SK-N-SH (cell line): Measurements from ENCODE around the gene PARP14. TPM values are rescaled to one million over a fixed set of nuclear protein-coding genes. Genes with fewer than 3 reads are reported as not detected.

ENCODE experiments used
- CTCF ChIA-PET: fragments of 300-600, 350-600 bp; formaldehyde crosslinking; extraction: SDS; loops from one replicate; lab custom pipeline; 2021; lab: Yijun Ruan, JAX
- POLR2A ChIA-PET: fragments of 350-600 bp; sonication (Branson Sonifier 250); formaldehyde crosslinking; extraction: SDS; loops from one replicate; lab custom pipeline; 2020; ENCODE audit warnings: antibody characterized with exemption, inconsistent platforms; lab: Yijun Ruan, JAX
- DNase-seq: peaks from one replicate; pipeline ENCODE4 v3.0.0; 2012
- H2AFZ ChIP-seq: fragments of 200-600 bp; sonication (generic); 2 replicates; pipeline ENCODE4 v1.8.1; 2016; ENCODE audit warnings: antibody characterized with exemption, mild to moderate bottlenecking, low read depth
- H3F3A ChIP-seq: fragments of 200-600 bp; sonication (generic); replicated peaks from 2 replicates; pipeline ENCODE3; 2016; ENCODE audit warnings: antibody characterized with exemption, mild to moderate bottlenecking; ENCODE audit not compliant: insufficient read depth
- H3K27ac ChIP-seq, 2 experiments: fragments of 200-500 bp in 1 of 2; fragments of 200-600 bp in 1 of 2; sonication (Bioruptor generic) in 1 of 2; sonication (generic), shearing (Covaris generic) in 1 of 2; 2 replicates each; pipeline versions ENCODE4 v1.5.1 to v1.6.1; 2014 to 2016; ENCODE audit warnings: low read depth in 2 of 2, inconsistent platforms in 1 of 2, low read length in 1 of 2, mild to moderate bottlenecking in 1 of 2, mixed read lengths in 1 of 2
- H3K27me3 ChIP-seq: fragments of 200-600 bp; sonication (generic), shearing (Covaris generic); 2 replicates; pipeline ENCODE4 v1.6.1; 2016; ENCODE audit warnings: mixed run types; ENCODE audit not compliant: insufficient read depth
- H3K36me3 ChIP-seq, 2 experiments: fragments of 200-500 bp in 1 of 2; fragments of 200-600 bp in 1 of 2; sonication (Bioruptor generic) in 1 of 2; sonication (generic) in 1 of 2; replicated peaks in 1 of 2; 2 replicates each; pipeline versions ENCODE3 to v1.5.1; 2014 to 2016; ENCODE audit warnings: low read length in 1 of 2, mild to moderate bottlenecking in 1 of 2; ENCODE audit not compliant: insufficient read depth in 2 of 2, control insufficient read depth in 1 of 2
- H3K4me1 ChIP-seq, 2 experiments: fragments of 200-500 bp in 1 of 2; fragments of 200-600 bp in 1 of 2; sonication (Bioruptor generic) in 1 of 2; sonication (generic), shearing (Covaris generic) in 1 of 2; 2 replicates each; pipeline versions ENCODE4 v1.5.1 to v1.6.1; 2014 to 2016; ENCODE audit warnings: low read depth in 1 of 2, low read length in 1 of 2, mixed run types in 1 of 2; ENCODE audit not compliant: insufficient read depth in 2 of 2, control insufficient read depth in 1 of 2
- H3K4me2 ChIP-seq: fragments of 200-600 bp; sonication (generic), shearing (Covaris generic); 2 replicates; pipeline ENCODE4 v1.6.1; 2017; ENCODE audit warnings: mixed run types
- H3K4me3 ChIP-seq, 2 experiments: fragments of 200-500 bp in 1 of 2; fragments of 200-600 bp in 1 of 2; sonication (Bioruptor generic) in 1 of 2; sonication (generic), shearing (Covaris generic) in 1 of 2; 2 replicates each; pipeline versions ENCODE4 v1.5.1 to v1.8.1; 2014 to 2016; ENCODE audit warnings: low read depth in 2 of 2, inconsistent platforms in 1 of 2, low read length in 1 of 2, mild to moderate bottlenecking in 1 of 2, mixed read lengths in 1 of 2, moderate library complexity in 1 of 2
- H3K79me2 ChIP-seq: fragments of 200-600 bp; sonication (generic); 2 replicates; pipeline ENCODE4 v1.8.1; 2017; ENCODE audit warnings: mild to moderate bottlenecking; ENCODE audit not compliant: insufficient read depth
- H3K9ac ChIP-seq: fragments of 200-600 bp; sonication (generic); 2 replicates; pipeline ENCODE4 v1.6.1; 2017; ENCODE audit warnings: mixed run types
- H3K9me2 ChIP-seq: fragments of 200-600 bp; sonication (generic); 2 replicates; pipeline ENCODE4 v1.6.1; 2017; ENCODE audit warnings: mixed run types
- H3K9me3 ChIP-seq: fragments of 200-600 bp; sonication (generic); 2 replicates; pipeline ENCODE4 v1.6.1; 2017; ENCODE audit warnings: mixed run types, mild to moderate bottlenecking, moderate library complexity
- H4K20me1 ChIP-seq: fragments of 200-600 bp; sonication (generic); 2 replicates; pipeline ENCODE4 v1.6.1; 2017; ENCODE audit warnings: mild to moderate bottlenecking, mixed run types; ENCODE audit not compliant: insufficient read depth
- ELF1 ChIP-seq: IDR thresholded peaks from 2 replicates; pipeline ENCODE4 v1.4.0; 2012
- EZH2phosphoT487 ChIP-seq: fragments of 200-600 bp; sonication (generic); IDR thresholded peaks from 2 replicates; pipeline ENCODE4 v1.6.1; 2017; ENCODE audit warnings: low read depth, mixed run types, mild to moderate bottlenecking, antibody characterized with exemption, moderate library complexity, borderline replicate concordance
- FOSL2 ChIP-seq: IDR thresholded peaks from 2 replicates; pipeline ENCODE4 v1.4.0; 2012; ENCODE audit warnings: low read depth, mild to moderate bottlenecking, moderate library complexity, borderline replicate concordance
- GABPA ChIP-seq: IDR thresholded peaks from 2 replicates; pipeline ENCODE4 v1.4.0; 2012; ENCODE audit warnings: low read depth, mild to moderate bottlenecking
- GATA2 ChIP-seq: sonication (generic); formaldehyde crosslinking; IDR thresholded peaks from 2 replicates; pipeline ENCODE4 v1.5.0; 2020; ENCODE audit warnings: mild to moderate bottlenecking, missing genetic modification reagents
- MEF2A ChIP-seq: IDR thresholded peaks from 2 replicates; pipeline ENCODE4 v1.4.0; 2012; ENCODE audit warnings: low read depth, borderline replicate concordance
- MXI1 ChIP-seq: IDR thresholded peaks from 2 replicates; pipeline ENCODE4 v1.6.1; 2012; ENCODE audit warnings: mild to moderate bottlenecking, low read depth, low read length, improper control_type of control experiment
- NFIC ChIP-seq: IDR thresholded peaks from 2 replicates; pipeline ENCODE4 v1.4.0; 2012; ENCODE audit warnings: borderline replicate concordance
- RAD21 ChIP-seq: IDR thresholded peaks from 2 replicates; pipeline ENCODE4 v1.6.1; 2012; ENCODE audit warnings: mild to moderate bottlenecking, low read length
- RXRA ChIP-seq: IDR thresholded peaks from 2 replicates; pipeline ENCODE4 v1.4.0; 2012; ENCODE audit warnings: low read depth, mild to moderate bottlenecking, borderline replicate concordance
- TCF12 ChIP-seq: IDR thresholded peaks from 2 replicates; pipeline ENCODE4 v1.4.0; 2012
- TEAD4 ChIP-seq: IDR thresholded peaks from 2 replicates; pipeline ENCODE4 v1.4.0; 2012; ENCODE audit warnings: mild to moderate bottlenecking, borderline replicate concordance; ENCODE audit not compliant: insufficient read depth
- YY1 ChIP-seq: IDR thresholded peaks from 2 replicates; pipeline ENCODE4 v1.4.0; 2012; ENCODE audit warnings: low read depth, mild to moderate bottlenecking
- WGBS: methylation state at CpG from one replicate; pipeline ENCODE4 v1.1.6; 2017; ENCODE audit warnings: low lambda C conversion rate; 5-methylcytosine and 5-hydroxymethylcytosine counted together
- polyA plus RNA-seq, 3 experiments: library from polyadenylated mRNA; depleted of rRNA; stranded (reverse); fragments of >200 nt; gene quantifications; 2 replicates each; pipeline ENCODE4 v1.2.3, GENCODE V29; 2012
- TF ChIP-seq, protein P1 (sequence below): IDR thresholded peaks from 2 replicates; pipeline ENCODE4 v1.4.0; 2012; ENCODE audit warnings: low read depth, borderline replicate concordance
- TF ChIP-seq, protein P2 (sequence below): fragments of 200-600 bp; sonication (generic); IDR thresholded peaks from 2 replicates; pipeline ENCODE4 v1.6.1; 2017; ENCODE audit warnings: antibody characterized with exemption, mild to moderate bottlenecking, moderate library complexity
- TF ChIP-seq, protein P3 (sequence below): IDR thresholded peaks from 2 replicates; pipeline ENCODE4 v1.4.0; 2012; ENCODE audit warnings: low read depth

PARP14 gene
- polyA plus RNA-seq, 1 of the 3 experiments (the other 2 are of a cell fraction): 9.2 TPM

DNA sequence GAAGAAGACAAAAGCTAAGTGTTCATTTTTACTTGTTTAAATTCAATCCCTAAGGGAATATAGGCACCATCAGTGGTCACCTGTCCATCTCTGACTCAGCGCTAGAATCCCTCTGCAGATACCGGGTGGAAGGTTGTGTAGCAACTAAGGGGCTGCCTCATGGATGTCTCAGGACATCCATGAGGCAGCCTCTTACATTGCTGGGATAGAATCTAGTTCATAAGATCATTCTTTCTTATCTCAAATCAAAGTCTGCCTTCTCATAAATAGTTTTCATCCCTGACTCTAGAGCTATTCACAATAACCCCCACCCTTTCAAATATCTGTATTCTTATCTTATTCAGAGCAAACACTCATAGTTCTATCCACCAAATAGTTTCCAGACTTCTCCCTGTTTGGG is 74.9 kb downstream of the PARP14 start:
- Histone ChIP-seq H2AFZ (no peak overlapping the region), H3F3A (peaks cover 4% of the 10 kb centered on the region), H3K9ac (no peak overlapping the region), H3K9me2 (no peaks in the 10 kb centered on the region), H3K4me3 (no peak overlapping the region), H3K4me2 (no peak overlapping the region), H3K4me1 (no peaks in the 10 kb centered on the region), H3K79me2 (no peaks in the 10 kb centered on the region), H4K20me1 (no peaks in the 10 kb centered on the region), H3K27ac (no peak overlapping the region), H3K9me3 (no peaks in the 10 kb centered on the region), H3K36me3 (peaks cover 16 to 36% of the 10 kb centered on the region in 2 experiments), H3K27me3 (no peaks in the 10 kb centered on the region)
- TF ChIP-seq FOSL2 (no peak), NFIC (no peak), RAD21 (no peak), GABPA (no peak), MXI1 (no peak), EZH2phosphoT487 (no peak), GATA2 (CRISPR knock-in tag) (no peak), ELF1 (no peak), RXRA (no peak), YY1 (no peak), MEF2A (no peak), TCF12 (no peak), TEAD4 (no peak)
- TF ChIP-seq, protein P1, sequence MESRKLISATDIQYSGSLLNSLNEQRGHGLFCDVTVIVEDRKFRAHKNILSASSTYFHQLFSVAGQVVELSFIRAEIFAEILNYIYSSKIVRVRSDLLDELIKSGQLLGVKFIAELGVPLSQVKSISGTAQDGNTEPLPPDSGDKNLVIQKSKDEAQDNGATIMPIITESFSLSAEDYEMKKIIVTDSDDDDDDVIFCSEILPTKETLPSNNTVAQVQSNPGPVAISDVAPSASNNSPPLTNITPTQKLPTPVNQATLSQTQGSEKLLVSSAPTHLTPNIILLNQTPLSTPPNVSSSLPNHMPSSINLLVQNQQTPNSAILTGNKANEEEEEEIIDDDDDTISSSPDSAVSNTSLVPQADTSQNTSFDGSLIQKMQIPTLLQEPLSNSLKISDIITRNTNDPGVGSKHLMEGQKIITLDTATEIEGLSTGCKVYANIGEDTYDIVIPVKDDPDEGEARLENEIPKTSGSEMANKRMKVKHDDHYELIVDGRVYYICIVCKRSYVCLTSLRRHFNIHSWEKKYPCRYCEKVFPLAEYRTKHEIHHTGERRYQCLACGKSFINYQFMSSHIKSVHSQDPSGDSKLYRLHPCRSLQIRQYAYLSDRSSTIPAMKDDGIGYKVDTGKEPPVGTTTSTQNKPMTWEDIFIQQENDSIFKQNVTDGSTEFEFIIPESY: no peak
- TF ChIP-seq, protein P2, sequence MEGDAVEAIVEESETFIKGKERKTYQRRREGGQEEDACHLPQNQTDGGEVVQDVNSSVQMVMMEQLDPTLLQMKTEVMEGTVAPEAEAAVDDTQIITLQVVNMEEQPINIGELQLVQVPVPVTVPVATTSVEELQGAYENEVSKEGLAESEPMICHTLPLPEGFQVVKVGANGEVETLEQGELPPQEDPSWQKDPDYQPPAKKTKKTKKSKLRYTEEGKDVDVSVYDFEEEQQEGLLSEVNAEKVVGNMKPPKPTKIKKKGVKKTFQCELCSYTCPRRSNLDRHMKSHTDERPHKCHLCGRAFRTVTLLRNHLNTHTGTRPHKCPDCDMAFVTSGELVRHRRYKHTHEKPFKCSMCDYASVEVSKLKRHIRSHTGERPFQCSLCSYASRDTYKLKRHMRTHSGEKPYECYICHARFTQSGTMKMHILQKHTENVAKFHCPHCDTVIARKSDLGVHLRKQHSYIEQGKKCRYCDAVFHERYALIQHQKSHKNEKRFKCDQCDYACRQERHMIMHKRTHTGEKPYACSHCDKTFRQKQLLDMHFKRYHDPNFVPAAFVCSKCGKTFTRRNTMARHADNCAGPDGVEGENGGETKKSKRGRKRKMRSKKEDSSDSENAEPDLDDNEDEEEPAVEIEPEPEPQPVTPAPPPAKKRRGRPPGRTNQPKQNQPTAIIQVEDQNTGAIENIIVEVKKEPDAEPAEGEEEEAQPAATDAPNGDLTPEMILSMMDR: no peak
- TF ChIP-seq, protein P3, sequence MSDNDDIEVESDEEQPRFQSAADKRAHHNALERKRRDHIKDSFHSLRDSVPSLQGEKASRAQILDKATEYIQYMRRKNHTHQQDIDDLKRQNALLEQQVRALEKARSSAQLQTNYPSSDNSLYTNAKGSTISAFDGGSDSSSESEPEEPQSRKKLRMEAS: no peak
- DNase-seq: no peak
- POLR2A ChIA-PET: no interaction called here
- CTCF ChIA-PET: interaction anchor here (0.6 to 1.7 kb wide), 13 partner anchors 8 to 363 kb away, joined by 3 to 6 read pairs (median 3); partner anchors contain the start of gene HSPBAP1
- WGBS: 88% methylated on average over 2 of the region's 2 CpGs
